ENCODE data around the gene ST6GAL1. TPM values are rescaled to one million over a fixed set of nuclear protein-coding genes. Genes with fewer than 3 reads are reported as not detected.

Gene ST6GAL1
- total RNA-seq, 4 donors from 2014 or later: 51.3 to 113 (median 65.5) TPM

DNA sequence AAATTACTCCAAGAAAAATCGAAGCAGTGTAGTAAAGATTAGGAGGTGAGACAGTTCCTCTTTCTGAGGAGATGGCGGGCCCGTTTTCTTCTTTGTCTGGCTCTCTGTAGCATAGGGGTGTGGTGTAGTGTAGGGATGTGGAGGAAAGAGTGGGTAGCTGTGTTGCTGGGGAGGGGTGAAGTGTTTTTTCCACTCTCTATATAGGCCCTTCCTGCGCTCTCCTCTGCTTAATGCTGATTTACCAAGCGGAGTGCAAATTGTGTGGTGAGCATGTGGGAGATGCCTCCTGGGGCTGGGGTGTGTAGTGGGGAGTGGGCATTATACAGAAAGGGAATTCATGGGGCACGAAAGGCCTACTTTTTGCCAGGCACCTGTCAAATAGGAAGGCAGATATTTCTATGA, 94.9 kb downstream of the ST6GAL1 start:
- TF ChIP-seq, protein P1, sequence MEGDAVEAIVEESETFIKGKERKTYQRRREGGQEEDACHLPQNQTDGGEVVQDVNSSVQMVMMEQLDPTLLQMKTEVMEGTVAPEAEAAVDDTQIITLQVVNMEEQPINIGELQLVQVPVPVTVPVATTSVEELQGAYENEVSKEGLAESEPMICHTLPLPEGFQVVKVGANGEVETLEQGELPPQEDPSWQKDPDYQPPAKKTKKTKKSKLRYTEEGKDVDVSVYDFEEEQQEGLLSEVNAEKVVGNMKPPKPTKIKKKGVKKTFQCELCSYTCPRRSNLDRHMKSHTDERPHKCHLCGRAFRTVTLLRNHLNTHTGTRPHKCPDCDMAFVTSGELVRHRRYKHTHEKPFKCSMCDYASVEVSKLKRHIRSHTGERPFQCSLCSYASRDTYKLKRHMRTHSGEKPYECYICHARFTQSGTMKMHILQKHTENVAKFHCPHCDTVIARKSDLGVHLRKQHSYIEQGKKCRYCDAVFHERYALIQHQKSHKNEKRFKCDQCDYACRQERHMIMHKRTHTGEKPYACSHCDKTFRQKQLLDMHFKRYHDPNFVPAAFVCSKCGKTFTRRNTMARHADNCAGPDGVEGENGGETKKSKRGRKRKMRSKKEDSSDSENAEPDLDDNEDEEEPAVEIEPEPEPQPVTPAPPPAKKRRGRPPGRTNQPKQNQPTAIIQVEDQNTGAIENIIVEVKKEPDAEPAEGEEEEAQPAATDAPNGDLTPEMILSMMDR (IDR thresholded peaks at IDR 0.05): no peak
- DNase-seq (ENCODE audit: low spot score) (no peak), ATAC-seq (ENCODE audit: low FRiP score) (no peak)

DNA sequence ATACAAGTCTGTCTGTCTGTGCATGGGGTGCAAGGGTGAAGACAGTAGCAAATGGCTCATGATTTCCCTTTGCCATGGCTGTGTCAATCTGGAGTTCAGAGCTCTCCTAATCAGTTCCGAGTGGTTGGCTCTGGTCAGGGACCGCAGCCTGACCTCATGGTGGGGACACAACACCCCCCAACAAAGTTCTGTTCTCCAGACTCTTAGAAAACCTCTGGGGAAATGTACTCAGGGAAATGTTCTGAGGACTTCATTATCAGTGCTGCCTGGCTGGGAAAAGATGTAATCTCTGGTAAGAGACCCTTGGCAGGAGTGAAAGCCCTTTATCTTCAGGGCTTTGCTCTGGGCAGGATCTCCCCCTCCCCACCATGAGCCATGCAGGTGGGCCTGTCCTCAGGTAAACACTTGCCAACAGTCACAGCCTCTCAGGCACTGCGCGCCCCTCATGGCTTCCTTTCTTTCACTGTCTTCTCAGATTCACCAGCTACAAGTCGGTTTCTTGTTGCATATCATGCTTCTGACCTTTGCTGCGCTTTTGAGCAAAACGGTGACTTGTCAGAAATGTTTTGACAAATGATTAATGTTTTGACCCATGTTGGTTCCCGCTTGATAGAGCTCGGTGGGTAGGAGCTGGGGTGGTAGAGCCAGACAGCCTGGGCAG, 95.5 kb downstream of the ST6GAL1 start:
- TF ChIP-seq, protein P1 (IDR thresholded peaks at IDR 0.05): no peak
- ATAC-seq (ENCODE audit: low FRiP score): no peak

DNA sequence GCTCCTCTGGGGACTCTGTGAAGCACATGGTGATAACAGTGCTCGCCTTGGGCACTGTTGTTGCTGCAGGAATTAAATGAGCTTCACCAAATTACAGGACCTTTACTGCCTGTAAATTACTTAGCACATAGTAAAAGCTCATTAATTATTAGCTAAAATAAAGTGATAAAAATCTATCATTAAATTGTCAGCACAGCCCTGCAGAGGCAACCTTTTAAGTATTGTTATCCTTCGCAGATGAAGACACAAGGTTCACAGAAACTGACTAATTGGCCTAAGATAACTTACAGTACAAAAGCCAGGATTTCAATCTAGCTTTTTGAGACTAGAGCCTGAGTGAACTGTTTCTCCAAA, 96.0 kb downstream of the ST6GAL1 start:
- no peak for DNase-seq (ENCODE audit: low spot score)
- no peak for ATAC-seq (ENCODE audit: low FRiP score)
- TF ChIP-seq, protein P1 (IDR thresholded peaks at IDR 0.05): no peak

More for the DNA sequence above, 95.5 kb downstream of the ST6GAL1 start:
- no peak for DNase-seq (ENCODE audit: low spot score)

DNA sequence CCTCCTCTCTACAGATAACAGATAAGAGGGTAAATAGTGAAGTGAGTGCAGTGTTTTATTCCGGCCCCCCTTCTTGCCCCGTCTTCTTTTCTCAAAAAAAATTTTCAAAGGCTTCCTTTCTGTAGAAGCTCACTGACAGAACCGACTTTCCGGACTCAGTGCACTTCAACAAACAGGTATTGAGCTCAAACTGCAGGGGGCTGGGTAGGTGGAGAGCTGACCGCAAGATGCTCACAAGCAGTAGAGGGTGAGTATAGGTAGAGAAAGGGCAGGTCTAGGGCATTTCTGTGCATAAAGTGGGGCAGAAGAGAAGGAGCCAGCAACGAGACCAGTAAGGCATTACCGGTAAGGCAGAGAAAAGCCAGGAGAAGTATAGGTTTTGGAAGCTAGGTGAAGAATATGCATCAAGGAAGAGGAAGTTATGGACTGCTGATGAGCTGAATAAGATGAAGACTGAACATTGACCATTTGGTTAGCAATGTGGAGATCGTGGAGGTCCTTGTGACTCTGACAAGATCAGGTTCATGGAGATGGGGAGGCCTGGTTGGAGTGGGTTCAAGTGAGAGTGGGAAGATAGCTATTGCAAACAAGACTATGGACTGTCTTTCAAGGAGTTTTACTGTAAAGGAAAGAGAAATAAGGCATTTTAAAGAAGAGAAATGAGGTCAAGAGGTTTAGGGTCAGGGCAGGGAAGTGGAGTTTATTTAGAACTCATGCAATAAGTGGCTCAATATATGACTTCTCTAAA, 97.4 kb downstream of the ST6GAL1 start:
- DNase-seq (ENCODE audit: low spot score): no peak
- ATAC-seq (ENCODE audit: low FRiP score): no peak
- TF ChIP-seq, protein P1 (IDR thresholded peaks at IDR 0.05): no peak

DNA sequence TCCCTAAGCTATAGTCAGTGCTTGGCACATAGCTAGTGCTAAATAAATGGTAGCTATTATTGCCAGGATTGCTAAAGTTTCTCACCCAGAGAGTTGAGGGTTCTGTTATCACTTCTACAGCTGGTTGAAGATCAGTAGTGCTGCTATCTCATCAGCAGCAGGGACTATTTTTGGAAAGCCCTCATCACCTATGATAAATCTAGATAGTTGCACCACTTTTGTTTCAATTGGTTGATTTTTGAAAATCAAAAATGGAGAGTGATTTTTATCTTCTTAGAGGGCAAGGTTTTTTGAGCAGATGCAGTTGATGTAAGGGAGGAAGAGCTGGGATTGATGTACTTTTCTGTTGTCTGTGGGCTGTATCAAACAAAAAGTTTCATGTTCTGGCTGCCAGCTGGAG, 101.6 kb downstream of the ST6GAL1 start:
- TF ChIP-seq, protein P1 (IDR thresholded peaks at IDR 0.05): no peak
- ATAC-seq (ENCODE audit: low FRiP score) (no peak), DNase-seq (ENCODE audit: low spot score) (no peak)

DNA sequence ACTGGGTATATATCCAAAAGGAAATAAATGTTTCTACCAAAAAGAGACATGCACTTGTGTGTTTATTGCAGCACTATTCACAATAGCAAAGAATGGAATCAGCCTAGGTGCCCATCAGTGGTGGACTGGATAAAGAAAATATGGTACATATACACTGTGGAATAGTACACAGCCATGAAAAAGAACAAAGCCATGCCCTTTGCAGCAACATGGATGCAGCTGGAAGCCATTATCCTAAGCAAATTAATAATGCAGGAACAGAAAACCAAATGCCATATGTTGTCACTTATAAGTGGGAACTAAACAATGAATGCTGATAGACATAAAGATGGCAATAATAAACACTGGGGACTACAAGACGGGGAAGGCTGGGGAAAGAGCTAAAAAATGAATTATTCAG, 106.1 kb downstream of the ST6GAL1 start:
- DNase-seq (ENCODE audit: low spot score) (no peak), ATAC-seq (ENCODE audit: low FRiP score) (no peak)
- TF ChIP-seq, protein P1 (IDR thresholded peaks at IDR 0.05): no peak
